A549 (cell line): Measurements from ENCODE around the gene NADK.
"Not testable (repeated sequence)": the region's sequence is repeated elsewhere in the genome, so short reads cannot be mapped to it uniquely, and the experiment has no call there.

ENCODE experiments used
- CBX8 ChIP-seq: fragments of 200-600 bp; sonication (generic); IDR thresholded peaks from 2 replicates; pipeline ENCODE4 v1.6.1; 2016
- CEBPB ChIP-seq, 2 experiments: fragments of >200 bp in 1 of 2; sonication (Bioruptor Twin) in 1 of 2; formaldehyde crosslinking in 1 of 2; IDR thresholded peaks; 2 replicates each; pipeline ENCODE4 v1.6.1; 2012 to 2016
- EP300 ChIP-seq, 2 experiments: fragments of >200 bp; sonication (Bioruptor Twin); formaldehyde crosslinking; IDR thresholded peaks; 2 replicates in 1 of 2; 3 replicates in 1 of 2; pipeline ENCODE4 v1.6.1; 2016 to 2017
- ESRRA ChIP-seq: fragments of 150-350 bp; IDR thresholded peaks from 2 replicates; pipeline ENCODE4 v1.6.1; 2014; ENCODE audit warnings: mild to moderate bottlenecking, low read length, borderline replicate concordance
- JUN ChIP-seq, 2 experiments: fragments of >200 bp; sonication (Bioruptor Twin); formaldehyde crosslinking; IDR thresholded peaks; 2 replicates in 1 of 2; 3 replicates in 1 of 2; pipeline ENCODE4 v1.6.1; 2016 to 2017
- PHF8 ChIP-seq: fragments of 200-600 bp; sonication (generic); IDR thresholded peaks from 2 replicates; pipeline ENCODE4 v1.6.1; 2016; ENCODE audit warnings: low read depth, mild to moderate bottlenecking, antibody characterized with exemption, moderate library complexity, borderline replicate concordance
- POLR2A ChIP-seq: IDR thresholded peaks from 2 replicates; pipeline ENCODE4 v1.6.1; 2012; ENCODE audit warnings: mild to moderate bottlenecking, low read length
- REST ChIP-seq: fragments of 200-600 bp; sonication (generic); IDR thresholded peaks from 2 replicates; pipeline ENCODE4 v1.6.1; 2016; ENCODE audit warnings: antibody characterized with exemption, mild to moderate bottlenecking, moderate library complexity
- RFX5 ChIP-seq: fragments of 450-650 bp; IDR thresholded peaks from 2 replicates; pipeline ENCODE4 v1.7.1; 2014; ENCODE audit warnings: antibody characterized with exemption, mild to moderate bottlenecking, moderate library complexity
- ZSCAN20 ChIP-seq: fragments of 250-450 bp; sonication (Bioruptor Pico); IDR thresholded peaks from 2 replicates; pipeline ENCODE4 v1.8.0; 2022; ENCODE audit warnings: mild to moderate bottlenecking, moderate library complexity
- TF ChIP-seq, protein P1 (sequence below): fragments of >200 bp; sonication (Bioruptor Twin); formaldehyde crosslinking; IDR thresholded peaks from 3 replicates; pipeline ENCODE4 v1.5.1; 2016

GRCh38 chr1:1730230-1730629 lies 48.0 kb downstream of the NADK start:
- TF ChIP-seq, protein P1, sequence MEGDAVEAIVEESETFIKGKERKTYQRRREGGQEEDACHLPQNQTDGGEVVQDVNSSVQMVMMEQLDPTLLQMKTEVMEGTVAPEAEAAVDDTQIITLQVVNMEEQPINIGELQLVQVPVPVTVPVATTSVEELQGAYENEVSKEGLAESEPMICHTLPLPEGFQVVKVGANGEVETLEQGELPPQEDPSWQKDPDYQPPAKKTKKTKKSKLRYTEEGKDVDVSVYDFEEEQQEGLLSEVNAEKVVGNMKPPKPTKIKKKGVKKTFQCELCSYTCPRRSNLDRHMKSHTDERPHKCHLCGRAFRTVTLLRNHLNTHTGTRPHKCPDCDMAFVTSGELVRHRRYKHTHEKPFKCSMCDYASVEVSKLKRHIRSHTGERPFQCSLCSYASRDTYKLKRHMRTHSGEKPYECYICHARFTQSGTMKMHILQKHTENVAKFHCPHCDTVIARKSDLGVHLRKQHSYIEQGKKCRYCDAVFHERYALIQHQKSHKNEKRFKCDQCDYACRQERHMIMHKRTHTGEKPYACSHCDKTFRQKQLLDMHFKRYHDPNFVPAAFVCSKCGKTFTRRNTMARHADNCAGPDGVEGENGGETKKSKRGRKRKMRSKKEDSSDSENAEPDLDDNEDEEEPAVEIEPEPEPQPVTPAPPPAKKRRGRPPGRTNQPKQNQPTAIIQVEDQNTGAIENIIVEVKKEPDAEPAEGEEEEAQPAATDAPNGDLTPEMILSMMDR, result not testable (repeated sequence)
- TF ChIP-seq REST; RFX5; CEBPB (IDR thresholded peaks at IDR 0.05); ESRRA; CBX8; POLR2A; PHF8; EP300 (IDR thresholded peaks at IDR 0.05); JUN (IDR thresholded peaks at IDR 0.05); ZSCAN20 (CRISPR knock-in tag): not testable (repeated sequence)
